GM10248 (cell line): ENCODE results near the gene GNB3.

Experiments used
- CTCF ChIA-PET: fragments of 300-600 bp; sonication (Branson Sonifier 250); formaldehyde crosslinking; extraction: SDS; loops from one replicate; lab custom pipeline; 2021; ENCODE audit warnings: antibody characterized with exemption; lab: Yijun Ruan, JAX
- POLR2A ChIA-PET: fragments of 350-650 bp; sonication (Branson Sonifier 250); formaldehyde crosslinking; extraction: SDS; loops from one replicate; lab custom pipeline; 2020; ENCODE audit warnings: antibody characterized with exemption; lab: Yijun Ruan, JAX
- DNase-seq: peaks from one replicate; pipeline ENCODE4 v3.0.0; 2012; ENCODE audit errors: extremely low spot score
- TF ChIP-seq, protein P1 (sequence below): IDR thresholded peaks from 2 replicates; pipeline ENCODE4 v1.5.1; 2012; ENCODE audit warnings: mild to moderate bottlenecking, low read depth; ENCODE audit errors: extremely low read depth, missing control alignments, control extremely low read depth

The GNB3 gene

DNA sequence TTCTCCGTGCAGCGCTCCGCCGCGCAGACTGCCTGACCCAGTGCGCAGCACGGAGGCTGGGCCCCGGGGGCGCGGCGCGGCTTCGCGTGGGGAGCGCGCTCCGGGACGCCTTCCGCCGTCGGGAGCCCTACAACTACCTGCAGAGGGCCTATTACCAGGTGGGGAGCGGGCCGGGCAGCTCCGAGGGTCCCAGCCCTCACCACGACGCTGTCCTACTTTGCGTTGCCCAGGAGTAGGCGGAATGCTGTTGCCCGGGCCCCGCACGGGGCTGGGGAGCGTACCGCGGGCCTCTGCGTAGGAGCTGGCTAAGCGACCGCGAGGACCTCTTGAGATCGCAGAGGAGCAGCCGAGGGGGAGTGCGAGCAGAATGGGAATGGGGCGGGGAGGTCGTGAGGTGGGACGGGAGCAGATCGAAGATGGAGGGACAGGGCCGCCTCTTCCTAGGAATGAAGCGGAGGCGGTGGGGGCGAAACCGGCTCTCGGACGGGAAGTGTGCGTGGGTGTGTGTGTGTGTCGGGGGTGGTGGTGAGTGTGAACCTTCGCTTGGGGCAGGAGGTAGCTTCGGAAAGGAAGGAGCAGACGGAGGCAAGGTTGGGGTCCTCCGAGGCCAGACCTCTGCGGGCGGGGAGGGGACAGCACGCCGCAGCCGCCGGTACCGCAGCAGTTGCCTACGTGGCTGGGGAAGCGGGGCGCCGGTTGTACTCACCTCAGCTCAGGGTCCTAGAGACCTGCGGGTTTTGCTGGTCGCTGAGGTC lies 11.8 kb upstream of the GNB3 start:
- CTCF ChIA-PET, result interaction anchor here (1.0 to 6.6 kb wide), 13 partner anchors 9 to 275 kb away, joined by 3 to 60 read pairs (median 4); partner anchors contain the start of genes COPS7A, GNB3, MLF2 and PTMS
- DNase-seq, result no peak
- POLR2A ChIA-PET, result no interaction called here
- TF ChIP-seq, protein P1, sequence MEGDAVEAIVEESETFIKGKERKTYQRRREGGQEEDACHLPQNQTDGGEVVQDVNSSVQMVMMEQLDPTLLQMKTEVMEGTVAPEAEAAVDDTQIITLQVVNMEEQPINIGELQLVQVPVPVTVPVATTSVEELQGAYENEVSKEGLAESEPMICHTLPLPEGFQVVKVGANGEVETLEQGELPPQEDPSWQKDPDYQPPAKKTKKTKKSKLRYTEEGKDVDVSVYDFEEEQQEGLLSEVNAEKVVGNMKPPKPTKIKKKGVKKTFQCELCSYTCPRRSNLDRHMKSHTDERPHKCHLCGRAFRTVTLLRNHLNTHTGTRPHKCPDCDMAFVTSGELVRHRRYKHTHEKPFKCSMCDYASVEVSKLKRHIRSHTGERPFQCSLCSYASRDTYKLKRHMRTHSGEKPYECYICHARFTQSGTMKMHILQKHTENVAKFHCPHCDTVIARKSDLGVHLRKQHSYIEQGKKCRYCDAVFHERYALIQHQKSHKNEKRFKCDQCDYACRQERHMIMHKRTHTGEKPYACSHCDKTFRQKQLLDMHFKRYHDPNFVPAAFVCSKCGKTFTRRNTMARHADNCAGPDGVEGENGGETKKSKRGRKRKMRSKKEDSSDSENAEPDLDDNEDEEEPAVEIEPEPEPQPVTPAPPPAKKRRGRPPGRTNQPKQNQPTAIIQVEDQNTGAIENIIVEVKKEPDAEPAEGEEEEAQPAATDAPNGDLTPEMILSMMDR, result no peak

GRCh38 chr12:6829536-6830220 lies 11.0 kb upstream of the GNB3 start:
- no peak for DNase-seq
- ChIA-PET POLR2A (interaction anchor here (1.3 kb wide), 1 partner anchor 38 kb away, joined by 5 read pairs; the partner anchor contains the start of gene TPI1), CTCF (interaction anchor here (1.0 to 6.6 kb wide), 14 partner anchors 7 to 266 kb away, joined by 3 to 60 read pairs (median 4); partner anchors contain the start of genes COPS7A, GNB3, MLF2 and PTMS)
- TF ChIP-seq, protein P1, result no peak

GRCh38 chr12:6830286-6830890 lies 10.3 kb upstream of the GNB3 start:
- TF ChIP-seq, protein P1, result no peak
- ChIA-PET POLR2A (interaction anchor here (1.3 kb wide), 1 partner anchor 37 kb away, joined by 5 read pairs; the partner anchor contains the start of gene TPI1), CTCF (interaction anchor here (0.8 to 3.8 kb wide), 9 partner anchors 8 to 78 kb away, joined by 3 to 15 read pairs (median 4); partner anchors contain the start of genes GNB3, MLF2 and SPSB2)
- DNase-seq, result no peak

- no peak for DNase-seq
- CTCF ChIA-PET, result interaction anchor here (0.8 to 3.8 kb wide), 11 partner anchors 9 to 277 kb away, joined by 3 to 15 read pairs (median 4); partner anchors contain the start of genes GNB3, MLF2, SPSB2 and TPI1
- TF ChIP-seq, protein P1, result no peak
- POLR2A ChIA-PET, result interaction anchor here (1.3 kb wide), 1 partner anchor 36 kb away, joined by 5 read pairs; the partner anchor contains the start of gene TPI1
These were observed 9.7 kb upstream of the GNB3 start for GRCh38 chr12:6830999-6831398.

- no peak for DNase-seq
- POLR2A ChIA-PET, result no interaction called here
- CTCF ChIA-PET, result interaction anchor here (0.9 to 3.8 kb wide), 8 partner anchors 9 to 278 kb away, joined by 3 to 15 read pairs (median 3); partner anchors contain the start of genes GNB3, GPR162, SPSB2 and TPI1
- TF ChIP-seq, protein P1, result no peak
These were observed 9.2 kb upstream of the GNB3 start for GRCh38 chr12:6831450-6831995.
